Hematopoietic multipotent progenitor cell treated with erythropoietin and hydrocortisone succinate and interleukin-3 and kit ligand, for 8 days (in vitro differentiated cells): ENCODE data around the gene EPHB6.

Experiments used
- DNase-seq: peaks from one replicate; pipeline ENCODE4 v3.0.0-alpha.2; 2015

Gene EPHB6

DNA sequence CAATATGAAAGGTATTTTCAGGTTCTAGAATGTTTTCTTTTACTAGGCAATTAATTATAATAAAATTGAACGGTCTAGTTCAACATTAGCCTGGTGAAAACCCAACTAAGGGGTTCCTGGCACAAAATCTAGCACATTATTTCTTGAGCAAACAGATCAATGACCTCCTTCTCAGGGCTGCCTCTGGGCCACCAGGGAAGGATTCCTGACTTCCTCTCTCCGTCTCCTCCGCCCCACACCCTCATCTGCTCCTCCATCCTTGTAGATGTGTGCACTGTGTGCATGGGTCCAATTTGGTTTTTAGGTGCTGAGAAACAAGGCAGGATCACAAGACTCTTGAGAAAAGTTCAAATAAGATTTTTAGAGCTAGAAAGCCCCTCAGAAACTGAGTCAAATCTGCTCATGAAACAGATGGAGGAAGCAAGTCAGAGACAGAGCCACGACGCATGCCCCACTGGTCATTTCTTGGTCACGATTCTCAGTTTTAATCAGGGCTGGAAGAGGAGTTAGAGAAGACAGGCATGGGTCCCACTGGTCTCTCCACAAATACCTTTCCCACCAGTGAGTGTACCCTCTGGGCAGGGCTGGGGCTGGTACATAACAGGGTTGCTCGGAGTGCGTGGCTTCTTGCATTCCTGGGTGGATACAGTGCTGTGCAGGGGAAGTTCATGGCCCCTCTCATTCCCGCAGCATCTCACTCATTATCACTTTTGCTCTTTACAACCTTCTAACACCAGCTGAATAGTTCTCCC, 26.9 kb downstream of the EPHB6 start:
- DNase-seq = no peak

DNA sequence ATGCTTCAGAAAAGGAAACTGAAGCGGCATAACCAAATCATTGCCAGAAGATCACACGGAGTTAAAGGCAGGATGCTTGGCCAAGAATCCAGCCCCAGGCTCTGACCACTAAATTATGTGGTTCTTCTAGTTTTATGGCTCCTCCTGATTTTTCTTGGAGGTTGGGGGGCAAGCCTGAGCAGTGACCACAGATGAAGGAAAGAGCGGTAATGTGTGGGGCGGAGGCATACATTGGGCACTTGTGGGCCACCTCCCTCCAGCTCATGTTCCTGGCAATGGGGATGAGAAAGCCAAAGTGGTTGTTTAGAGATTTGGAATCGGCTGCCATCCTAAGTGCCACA, 27.4 kb downstream of the EPHB6 start:
- DNase-seq = no peak

DNA sequence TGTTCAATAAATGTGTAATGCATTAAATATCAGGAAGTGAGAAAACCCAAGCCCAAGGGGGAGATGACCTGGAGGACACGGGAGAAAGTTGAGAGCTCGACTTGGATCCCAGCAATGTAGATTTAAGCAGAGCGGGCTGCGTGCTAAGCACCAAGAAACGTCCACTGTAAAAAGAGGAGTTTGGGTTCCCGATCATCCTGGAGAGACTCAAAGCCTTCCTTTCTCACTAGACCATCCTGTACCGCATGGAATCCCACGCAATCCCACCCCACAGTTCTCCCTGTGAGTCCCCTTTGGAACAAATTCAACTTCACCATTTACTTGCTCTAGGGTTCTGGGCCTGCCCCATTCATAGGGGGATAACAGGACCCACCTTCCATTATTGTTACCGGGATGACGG, 28.3 kb downstream of the EPHB6 start:
- no peak for DNase-seq

DNA sequence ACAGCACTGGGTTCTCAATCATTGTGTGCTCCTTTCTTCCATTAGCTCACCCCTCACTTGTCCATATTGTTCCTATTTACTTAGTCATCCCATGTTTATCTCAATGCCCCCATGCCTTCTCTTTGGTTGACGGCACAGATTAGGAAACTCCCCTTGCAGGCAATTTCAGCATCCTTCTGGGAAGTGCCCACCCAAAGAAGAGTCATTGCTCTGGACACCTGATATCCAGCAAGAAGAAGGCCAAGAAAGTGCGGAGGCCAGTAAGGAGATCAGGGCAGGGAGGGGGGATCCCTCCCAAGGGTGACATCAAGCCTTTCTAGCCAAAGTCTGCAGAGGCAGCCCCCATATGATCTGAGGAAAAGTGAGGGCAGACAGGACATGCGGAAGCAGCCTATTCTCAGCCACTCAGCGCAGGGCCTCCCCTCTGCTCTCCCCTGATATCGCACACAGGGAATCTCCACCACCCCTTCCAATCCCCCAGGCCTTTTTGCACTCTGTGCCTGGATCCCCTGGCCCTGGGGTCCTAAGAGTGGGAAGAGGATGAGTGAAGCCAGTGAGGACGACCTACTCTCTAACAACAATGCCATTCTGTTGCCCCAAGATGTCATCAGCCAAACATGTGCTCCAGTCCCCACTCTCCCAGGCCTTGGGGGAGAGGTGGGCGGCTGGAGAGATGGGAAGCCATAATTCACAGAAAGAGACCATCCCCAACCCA, 28.9 kb downstream of the EPHB6 start:
- no peak for DNase-seq

GRCh38 chr7:142884286-142884640, 29.4 kb downstream of the EPHB6 start:
- no peak for DNase-seq

DNA sequence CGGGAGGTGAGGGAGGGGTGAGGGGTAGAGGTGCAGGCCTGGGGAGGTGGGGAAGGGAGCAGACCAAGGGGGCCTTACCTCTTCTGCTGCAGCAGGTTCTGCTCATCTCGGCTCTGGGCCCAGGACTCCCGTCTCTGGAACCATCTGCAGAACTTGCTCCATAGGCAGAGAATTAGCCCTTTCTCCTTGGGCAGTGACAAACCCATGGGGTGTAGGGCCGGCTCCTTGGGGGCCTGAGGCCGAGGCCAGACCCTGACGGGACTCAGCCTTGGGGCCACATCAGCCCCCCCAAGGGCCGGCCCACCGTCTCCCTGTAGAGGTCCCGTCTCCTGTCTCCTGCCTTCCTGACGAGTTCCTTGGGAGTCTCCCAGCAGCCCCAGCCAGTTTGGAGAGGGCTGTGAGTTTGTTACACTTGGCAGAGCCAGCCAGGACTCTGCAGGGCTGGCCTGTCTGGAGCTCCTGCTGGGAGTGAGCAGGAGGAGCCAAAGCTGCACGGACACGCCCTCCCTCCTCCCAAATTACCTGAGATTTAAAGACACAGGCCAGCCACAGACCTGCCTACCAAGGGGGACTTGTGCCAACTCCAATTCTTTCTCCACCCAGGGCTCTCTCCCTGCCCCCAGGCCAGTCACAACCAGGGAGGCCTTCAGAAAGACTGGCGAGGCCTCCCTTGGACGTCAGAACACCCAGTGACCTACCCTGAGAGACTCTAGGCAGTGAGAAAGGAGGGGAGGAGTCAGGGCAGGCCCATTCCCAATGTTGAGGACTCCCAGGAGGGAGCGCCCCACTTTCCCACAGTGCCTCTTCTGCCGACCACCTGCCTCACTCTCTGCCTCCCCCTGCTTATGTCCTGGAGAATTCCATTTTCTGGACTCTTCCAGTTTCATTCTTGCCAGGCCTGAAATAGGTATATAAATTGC, 30.7 kb downstream of the EPHB6 start, which contains the start of gene TRPV6:
TRPV6 (minus strand) TSS at position 435 of the 920 bp plus-strand sequence.
- no peak for DNase-seq

DNA sequence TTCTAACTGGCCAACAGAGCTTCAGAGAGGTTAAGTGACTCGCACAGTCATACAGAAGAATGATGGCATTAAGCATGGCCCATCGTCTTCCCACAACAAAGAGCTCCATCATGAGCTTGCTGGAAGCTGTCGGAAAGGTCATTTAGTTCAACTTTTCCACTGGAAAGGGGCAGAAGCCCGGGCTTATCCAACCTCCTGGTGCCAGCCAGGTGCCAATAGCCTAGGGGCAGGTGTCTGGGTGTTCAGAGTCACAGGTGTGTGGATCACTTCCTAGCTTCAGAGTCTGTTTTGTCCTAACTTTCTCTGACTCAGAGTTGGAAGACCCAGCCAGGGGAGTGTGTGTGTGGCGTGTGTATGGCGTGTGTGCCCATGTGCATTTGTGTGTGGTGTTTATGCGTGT, 32.0 kb downstream of the EPHB6 start:
- DNase-seq = no peak

DNA sequence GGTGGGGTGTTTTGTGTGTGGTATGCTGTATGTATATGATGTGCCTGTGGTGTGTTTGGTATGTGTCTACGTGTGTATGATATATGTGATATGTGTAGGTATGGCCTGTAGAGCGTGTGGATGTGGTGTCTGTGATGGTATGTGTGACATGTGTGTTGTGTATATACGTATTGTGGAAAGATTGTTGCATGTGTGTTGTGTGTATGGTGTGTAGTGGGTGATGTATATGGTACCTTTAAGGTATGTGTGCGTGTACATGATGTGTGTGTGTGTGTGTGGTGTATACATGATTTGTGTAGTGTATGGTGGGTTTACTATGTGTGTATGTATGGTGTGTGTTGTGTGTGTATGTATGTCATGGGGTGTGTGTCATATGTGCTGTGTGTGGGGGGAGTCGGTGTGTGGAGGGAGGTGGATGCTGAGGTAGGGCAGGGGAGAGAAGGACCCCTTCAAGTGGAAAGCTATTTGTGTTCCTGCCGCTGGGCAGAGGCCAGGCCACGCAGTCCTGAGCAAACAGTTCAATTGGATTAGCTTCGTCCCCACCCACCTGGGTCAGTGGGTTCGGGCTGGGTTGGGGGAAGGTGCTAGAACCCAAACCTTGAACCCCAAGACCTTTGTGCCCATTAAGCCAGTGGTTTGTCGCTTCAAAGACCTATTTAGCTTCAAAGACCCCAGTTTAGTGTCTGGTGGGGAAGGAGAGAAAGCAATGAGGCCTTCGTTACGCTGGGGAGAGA, 32.6 kb downstream of the EPHB6 start:
- no peak for DNase-seq

- DNase-seq = no peak
Observed at GRCh38 chr7:142889816-142890215, 34.9 kb downstream of the EPHB6 start.

DNA sequence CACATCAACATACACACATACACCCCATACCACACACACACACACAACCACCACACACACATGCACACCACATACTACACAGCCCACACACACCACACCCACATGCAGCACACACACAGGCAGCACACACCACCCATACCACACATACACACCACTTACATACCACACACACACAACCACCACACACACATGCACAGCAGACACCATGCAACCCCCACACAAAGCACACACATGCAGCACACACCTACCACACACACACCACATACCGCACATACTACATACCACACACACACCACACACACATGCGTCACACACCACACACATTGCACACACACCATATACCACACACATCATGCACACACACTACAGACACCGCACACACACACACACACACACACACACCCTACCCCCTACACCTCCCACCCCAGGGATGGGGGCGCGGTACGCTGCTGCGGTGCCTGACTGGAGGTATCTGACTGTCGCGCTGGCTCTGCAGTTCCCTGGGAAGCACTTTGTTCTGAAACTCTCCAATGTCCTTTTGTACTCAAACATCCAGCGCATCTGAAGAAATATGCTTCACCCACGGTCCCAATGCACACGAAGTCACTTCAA, 36.1 kb downstream of the EPHB6 start:
- no peak for DNase-seq

GRCh38 chr7:142891490-142892082, 36.7 kb downstream of the EPHB6 start:
- no peak for DNase-seq

GRCh38 chr7:142892951-142893350, 38.1 kb downstream of the EPHB6 start:
- no peak for DNase-seq

- no peak for DNase-seq
Observed at GRCh38 chr7:142894112-142894984, 39.5 kb downstream of the EPHB6 start.

DNA sequence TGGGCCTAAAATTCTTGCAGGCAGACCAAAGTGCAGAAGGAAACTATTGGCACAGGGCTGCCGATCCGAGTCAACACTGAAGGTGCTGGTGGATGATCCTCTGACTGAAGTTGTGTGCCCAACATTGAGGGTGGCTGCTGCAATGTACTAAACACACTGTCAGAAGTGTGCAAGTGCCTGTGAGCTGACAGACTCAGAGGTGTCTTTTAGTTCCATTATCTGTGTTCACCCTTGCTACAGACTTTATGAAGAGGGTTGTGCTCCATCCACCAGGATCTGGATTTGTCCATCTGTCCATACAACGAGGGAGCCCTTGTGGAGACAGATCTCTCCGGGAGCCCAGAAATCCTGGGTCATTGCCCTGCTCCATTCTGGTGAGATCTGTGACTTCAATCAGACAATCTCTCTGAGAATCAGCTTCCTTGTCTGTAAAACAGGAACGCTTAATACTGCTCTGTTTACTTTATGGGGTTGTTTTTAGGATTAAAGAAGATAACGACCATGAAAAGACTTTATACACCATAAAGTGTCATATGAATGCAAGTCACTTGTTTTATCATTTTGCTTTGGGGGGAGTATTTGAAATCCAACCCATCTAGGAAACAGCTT, 40.2 kb downstream of the EPHB6 start:
- DNase-seq = no peak

DNA sequence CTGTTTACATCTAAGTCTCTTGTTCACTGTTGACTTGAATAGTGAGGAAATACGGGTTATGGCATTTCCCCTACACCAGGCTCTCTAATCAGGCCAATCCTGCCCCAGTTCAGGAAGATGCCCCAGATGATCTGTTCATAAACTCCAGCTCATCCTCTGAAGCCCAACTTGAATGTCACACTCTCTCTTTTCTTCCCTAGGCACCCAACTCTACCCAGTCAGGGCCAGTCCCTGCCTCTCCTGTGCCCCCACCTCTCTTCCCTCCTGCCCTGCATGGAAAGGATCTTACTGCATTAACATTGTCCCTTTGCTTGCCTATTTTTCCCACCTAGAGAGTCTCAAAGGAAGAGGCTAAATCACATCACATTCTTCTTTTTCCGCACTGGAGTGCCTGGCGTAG, 41.3 kb downstream of the EPHB6 start:
- DNase-seq = no peak

DNA sequence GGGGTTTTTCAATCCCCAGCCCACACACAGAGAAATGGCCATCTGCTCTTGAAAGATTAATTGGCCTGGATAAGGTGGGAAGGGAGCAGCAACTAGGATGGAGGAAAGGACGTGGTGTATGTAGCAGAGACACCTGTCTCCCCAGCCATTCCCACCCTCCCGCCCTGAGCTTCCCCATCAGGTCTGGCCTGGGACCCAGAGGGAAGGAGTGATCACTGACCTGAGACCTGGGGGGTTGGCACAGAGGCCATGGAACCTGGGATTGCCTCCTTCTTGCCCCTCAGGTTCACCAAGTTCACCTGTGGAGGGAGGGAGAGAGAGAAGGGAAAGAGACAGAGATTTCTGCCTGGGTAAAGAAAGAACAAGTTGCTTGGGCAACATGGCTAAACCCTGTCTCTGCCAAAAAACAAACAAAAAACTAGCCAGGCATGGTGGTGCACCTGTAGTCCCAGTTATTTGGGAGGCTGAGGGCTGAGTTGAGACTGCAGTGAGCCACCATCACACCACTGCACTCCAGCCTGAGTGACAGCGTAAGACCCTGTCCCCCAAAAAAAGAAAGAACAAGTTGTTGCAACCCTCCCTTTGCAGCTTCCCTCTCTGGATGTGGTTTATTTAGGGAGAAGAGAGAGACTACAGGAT, 42.0 kb downstream of the EPHB6 start:
- DNase-seq = no peak

GRCh38 chr7:142897691-142898090, 42.8 kb downstream of the EPHB6 start:
- no peak for DNase-seq

GRCh38 chr7:142898377-142899170, 43.7 kb downstream of the EPHB6 start:
- no peak for DNase-seq

GRCh38 chr7:142899661-142900060, 44.8 kb downstream of the EPHB6 start:
- no peak for DNase-seq
